Left ventricle myocardium inferior (tissue), 1 donor: ENCODE data around the gene GSTP1. TPM values are rescaled to one million over a fixed set of nuclear protein-coding genes. Genes with fewer than 3 reads are reported as not detected.

Source experiments
- DNase-seq: peaks from one replicate; pipeline ENCODE4 v3.0.0-alpha.2; 2020
- H3K27ac ChIP-seq: fragments of 200-600 bp; replicated peaks from 2 replicates; pipeline ENCODE4 v1.8.0; 2021
- H3K27me3 ChIP-seq: fragments of 200-600 bp; 2 replicates; pipeline ENCODE4 v1.8.0; 2021; ENCODE audit warnings: low read depth
- H3K36me3 ChIP-seq: fragments of 200-600 bp; 2 replicates; pipeline ENCODE4 v1.8.0; 2021
- H3K4me1 ChIP-seq: fragments of 200-600 bp; 2 replicates; pipeline ENCODE4 v1.8.0; 2021
- H3K4me3 ChIP-seq: fragments of 200-600 bp; 2 replicates; pipeline ENCODE4 v1.8.0; 2021; ENCODE audit warnings: mild to moderate bottlenecking, moderate library complexity
- H3K9me3 ChIP-seq: fragments of 200-600 bp; replicated peaks from 2 replicates; pipeline ENCODE4 v1.8.0; 2021
- intact Hi-C: fragments of 100-400 bp; cut with micrococcal nuclease; formaldehyde crosslinking; loops from one replicate; pipeline ENCODE4 v1.11.0; 2022
- total RNA-seq: library from RNA; stranded (reverse); fragmentation: NEBNext Ultra II Directional; extraction: Animal tissue kit (Norgen Biotek cat#: 25700); gene quantifications from one replicate; pipeline ENCODE4 v1.2.1, GENCODE V29; 2021
- TF ChIP-seq, protein P1 (sequence below): fragments of 200-600 bp; IDR thresholded peaks from 2 replicates; pipeline ENCODE4 v1.8.0; 2021; ENCODE audit warnings: antibody characterized with exemption, mild to moderate bottlenecking, borderline replicate concordance
- donor health status: DM: no; HTN: yes; CAD: no; lungs with severe emphysema.

GSTP1 gene
- total RNA-seq, 1 donor from 2014 or later: 313 TPM

GRCh38 chr11:67632982-67633755, 49.6 kb downstream of the GSTP1 start:
- Histone ChIP-seq H3K9me3 (no peaks in the 10 kb centered on the region), H3K4me1 (peaks cover 38% of the 10 kb centered on the region), H3K27ac (peak overlapping the region; percentile 99), H3K27me3 (peaks cover 12% of the 10 kb centered on the region), H3K36me3 (no peaks in the 10 kb centered on the region), H3K4me3 (no peak overlapping the region)
- no peak for DNase-seq
- TF ChIP-seq, protein P1, sequence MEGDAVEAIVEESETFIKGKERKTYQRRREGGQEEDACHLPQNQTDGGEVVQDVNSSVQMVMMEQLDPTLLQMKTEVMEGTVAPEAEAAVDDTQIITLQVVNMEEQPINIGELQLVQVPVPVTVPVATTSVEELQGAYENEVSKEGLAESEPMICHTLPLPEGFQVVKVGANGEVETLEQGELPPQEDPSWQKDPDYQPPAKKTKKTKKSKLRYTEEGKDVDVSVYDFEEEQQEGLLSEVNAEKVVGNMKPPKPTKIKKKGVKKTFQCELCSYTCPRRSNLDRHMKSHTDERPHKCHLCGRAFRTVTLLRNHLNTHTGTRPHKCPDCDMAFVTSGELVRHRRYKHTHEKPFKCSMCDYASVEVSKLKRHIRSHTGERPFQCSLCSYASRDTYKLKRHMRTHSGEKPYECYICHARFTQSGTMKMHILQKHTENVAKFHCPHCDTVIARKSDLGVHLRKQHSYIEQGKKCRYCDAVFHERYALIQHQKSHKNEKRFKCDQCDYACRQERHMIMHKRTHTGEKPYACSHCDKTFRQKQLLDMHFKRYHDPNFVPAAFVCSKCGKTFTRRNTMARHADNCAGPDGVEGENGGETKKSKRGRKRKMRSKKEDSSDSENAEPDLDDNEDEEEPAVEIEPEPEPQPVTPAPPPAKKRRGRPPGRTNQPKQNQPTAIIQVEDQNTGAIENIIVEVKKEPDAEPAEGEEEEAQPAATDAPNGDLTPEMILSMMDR: no peak
- intact Hi-C loops: no loop called here

DNA sequence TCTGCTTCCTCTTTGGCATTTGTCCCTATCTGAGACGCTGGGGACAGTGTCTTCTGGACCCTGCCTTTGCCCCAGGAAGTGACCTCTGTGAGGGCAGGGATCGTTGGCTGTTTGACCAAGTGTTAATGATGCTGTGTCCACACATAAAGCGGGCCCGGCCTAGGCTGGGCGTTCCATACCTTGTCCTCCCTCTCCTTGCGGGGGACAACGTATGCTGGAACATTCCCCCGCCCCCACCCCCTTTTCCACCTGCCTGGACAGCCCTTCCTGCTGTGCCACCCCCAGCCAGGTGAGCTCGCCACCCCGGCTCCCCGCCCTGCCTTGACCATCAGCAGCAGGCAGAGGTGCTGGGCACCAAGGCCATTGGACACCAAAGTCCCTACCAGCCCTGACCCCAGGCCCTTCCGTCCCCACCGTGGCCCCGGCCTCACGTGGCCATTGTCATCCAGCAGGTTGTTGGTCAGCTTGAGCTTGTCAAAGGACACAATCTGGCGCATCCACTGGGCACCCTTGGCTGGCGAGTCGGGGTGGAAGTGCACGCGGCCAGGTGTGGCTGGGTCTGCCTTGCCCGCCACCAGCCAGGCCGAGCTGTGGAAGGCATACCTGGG, 50.2 kb downstream of the GSTP1 start:
- TF ChIP-seq, protein P1: no peak
- H3K4me1 ChIP-seq: peaks cover 31% of the 10 kb centered on the region
- H3K27ac ChIP-seq: no peak overlapping the region
- H3K4me3 ChIP-seq: no peak overlapping the region
- H3K36me3 ChIP-seq: no peaks in the 10 kb centered on the region
- intact Hi-C loops: no loop called here
- H3K9me3 ChIP-seq: no peaks in the 10 kb centered on the region
- H3K27me3 ChIP-seq: peaks cover 15% of the 10 kb centered on the region
- DNase-seq: no peak

- intact Hi-C loops: no loop called here
- no peak overlapping the region for H3K27ac ChIP-seq
- TF ChIP-seq, protein P1: no peak
- H3K9me3 ChIP-seq: no peaks in the 10 kb centered on the region
- H3K4me1 ChIP-seq: peaks cover 24% of the 10 kb centered on the region
- no peak for DNase-seq
- no peak overlapping the region for H3K4me3 ChIP-seq
- H3K36me3 ChIP-seq: no peaks in the 10 kb centered on the region
- H3K27me3 ChIP-seq: peaks cover 23% of the 10 kb centered on the region
Measured at GRCh38 chr11:67634366-67635230, 51.0 kb downstream of the GSTP1 start.

GRCh38 chr11:67635231-67635521, 51.6 kb downstream of the GSTP1 start:
- TF ChIP-seq, protein P1: no peak

More at GRCh38 chr11:67635231-67635521, 51.6 kb downstream of the GSTP1 start:
- H3K36me3 ChIP-seq: no peaks in the 10 kb centered on the region
- peaks cover 28% of the 10 kb centered on the region for H3K27me3 ChIP-seq
- no peak overlapping the region for H3K4me3 ChIP-seq
- H3K9me3 ChIP-seq: no peaks in the 10 kb centered on the region
- intact Hi-C loops: no loop called here
- H3K27ac ChIP-seq: no peak overlapping the region
- peaks cover 23% of the 10 kb centered on the region for H3K4me1 ChIP-seq
- no peak for DNase-seq

Other genes starting within 250 kb of the GSTP1 start
- 47.0 TPM for gene POLD4, start 230.3 kb upstream of the GSTP1 start, total RNA-seq
- 0.82 TPM for gene CLCF1, start 210.2 kb upstream of the GSTP1 start, total RNA-seq
- 7.0 TPM for gene RAD9A, start 191.8 kb upstream of the GSTP1 start, total RNA-seq
- gene PPP1CA, start 182.0 kb upstream of the GSTP1 start, total RNA-seq: 86.0 TPM
- gene TBC1D10C, start 179.7 kb upstream of the GSTP1 start, total RNA-seq: 1.0 TPM
- 14.5 TPM for gene CARNS1, start 168.1 kb upstream of the GSTP1 start, total RNA-seq
- gene RPS6KB2, start 155.3 kb upstream of the GSTP1 start, total RNA-seq: 21.3 TPM
- 0.60 TPM for gene PTPRCAP, start 146.1 kb upstream of the GSTP1 start, total RNA-seq
- gene CORO1B, start 140.3 kb upstream of the GSTP1 start, total RNA-seq: 25.5 TPM
- gene GPR152, start 131.1 kb upstream of the GSTP1 start, total RNA-seq: not detected
- gene CABP4, start 128.5 kb upstream of the GSTP1 start, total RNA-seq: 1.4 TPM
- gene TMEM134, start 114.6 kb upstream of the GSTP1 start, total RNA-seq: 87.5 TPM
- 55.3 TPM for gene AIP, start 100.8 kb upstream of the GSTP1 start, total RNA-seq
- gene PITPNM1, start 78.4 kb upstream of the GSTP1 start, total RNA-seq: 36.6 TPM
- gene CDK2AP2, start 75.7 kb upstream of the GSTP1 start, total RNA-seq: 66.1 TPM
- not detected for gene CABP2, start 60.4 kb upstream of the GSTP1 start, total RNA-seq
- gene NDUFV1, start 23.1 kb downstream of the GSTP1 start, total RNA-seq: 640 TPM
- 102 TPM for gene NUDT8, start 46.1 kb downstream of the GSTP1 start, total RNA-seq
- 0.14 TPM for gene TBX10, start 56.0 kb downstream of the GSTP1 start, total RNA-seq
- gene ACY3, start 66.9 kb downstream of the GSTP1 start, total RNA-seq: not detected
- not detected for gene ALDH3B2, start 90.8 kb downstream of the GSTP1 start, total RNA-seq